IPS DF 19.7 (cell line): Measurements from ENCODE around the gene CSTF1.

Experiments
- DNase-seq: peaks from one replicate; pipeline ENCODE4 v3.0.0-alpha.2; 2013; ENCODE audit warnings: low read depth, low spot score

The CSTF1 gene

DNA sequence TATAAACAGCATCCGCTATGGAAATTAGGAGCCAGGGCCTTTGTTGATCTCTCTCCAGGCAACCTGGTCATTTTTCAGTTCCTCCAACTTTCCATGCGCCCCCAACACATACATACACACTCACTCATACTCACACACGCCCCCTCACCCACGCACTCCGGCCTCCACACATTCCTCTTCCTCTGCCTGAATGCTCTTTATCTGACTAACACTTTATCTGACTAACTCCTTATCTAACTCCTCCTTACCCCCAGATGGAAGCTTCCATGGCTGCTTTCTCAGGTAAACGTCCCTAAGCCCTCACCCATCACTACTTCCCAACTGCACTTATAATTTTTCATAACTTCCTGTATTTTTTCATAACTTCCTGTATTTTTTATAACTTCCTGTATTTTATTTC, 37.1 kb downstream of the CSTF1 start:
- no peak for DNase-seq

DNA sequence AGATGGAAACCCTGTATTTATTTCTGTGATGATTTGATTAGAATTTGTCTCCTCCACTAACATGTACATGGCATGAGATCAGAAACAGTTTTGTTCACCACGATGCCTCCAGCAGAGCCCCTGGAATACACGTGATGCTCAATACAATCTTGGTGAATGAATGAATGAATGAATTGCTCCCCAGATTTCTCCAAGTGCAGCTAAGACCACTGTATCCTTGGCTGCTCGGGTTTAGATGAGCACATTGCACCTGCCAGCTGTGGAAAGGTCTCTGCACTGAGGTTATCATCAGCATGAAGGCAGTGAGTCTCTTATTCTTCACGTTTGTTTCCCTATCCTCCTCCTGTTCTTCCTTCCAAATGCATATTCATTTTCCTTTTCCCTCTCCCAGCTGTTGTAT, 37.5 kb downstream of the CSTF1 start:
- DNase-seq: no peak

DNA sequence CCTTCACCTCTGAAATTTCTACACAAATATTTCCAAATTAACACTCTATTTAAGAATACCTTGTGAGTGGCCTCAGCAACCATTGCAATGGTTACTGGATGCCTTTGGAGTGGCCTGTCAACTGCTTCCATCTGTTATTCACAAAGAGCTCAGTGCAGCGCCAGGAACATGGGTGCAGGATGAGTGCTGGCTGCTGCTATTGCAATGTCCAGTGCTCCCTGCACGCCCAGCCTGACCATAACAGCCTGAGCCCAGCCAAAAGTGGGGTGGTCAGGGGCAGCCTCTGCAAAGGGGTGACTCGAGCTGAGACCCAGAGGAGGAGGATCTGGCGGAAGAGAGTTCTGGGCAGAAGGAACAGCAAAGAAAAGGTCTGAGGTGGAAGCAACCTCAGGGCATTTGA, 38.0 kb downstream of the CSTF1 start:
- no peak for DNase-seq

GRCh38 chr20:56430957-56431356, 38.5 kb downstream of the CSTF1 start:
- no peak for DNase-seq

DNA sequence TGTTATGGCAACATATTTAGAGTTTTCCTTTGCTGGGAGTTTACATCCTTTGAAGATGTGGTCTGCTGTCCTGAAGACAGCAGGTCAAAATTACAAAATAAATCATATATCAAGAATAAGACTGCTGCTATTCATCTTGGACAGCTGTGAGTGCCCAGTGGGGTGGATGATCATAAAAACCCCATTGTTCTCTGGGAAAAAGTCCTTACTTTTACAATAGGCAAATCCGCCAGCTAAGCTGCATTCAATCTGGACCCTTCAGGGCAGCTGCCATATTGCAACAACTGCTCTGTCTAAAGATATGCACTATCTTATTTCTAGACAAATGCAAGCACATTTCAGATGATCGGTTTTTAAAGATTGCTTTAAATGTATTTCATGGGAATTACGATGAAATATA, 39.0 kb downstream of the CSTF1 start:
- DNase-seq: no peak

DNA sequence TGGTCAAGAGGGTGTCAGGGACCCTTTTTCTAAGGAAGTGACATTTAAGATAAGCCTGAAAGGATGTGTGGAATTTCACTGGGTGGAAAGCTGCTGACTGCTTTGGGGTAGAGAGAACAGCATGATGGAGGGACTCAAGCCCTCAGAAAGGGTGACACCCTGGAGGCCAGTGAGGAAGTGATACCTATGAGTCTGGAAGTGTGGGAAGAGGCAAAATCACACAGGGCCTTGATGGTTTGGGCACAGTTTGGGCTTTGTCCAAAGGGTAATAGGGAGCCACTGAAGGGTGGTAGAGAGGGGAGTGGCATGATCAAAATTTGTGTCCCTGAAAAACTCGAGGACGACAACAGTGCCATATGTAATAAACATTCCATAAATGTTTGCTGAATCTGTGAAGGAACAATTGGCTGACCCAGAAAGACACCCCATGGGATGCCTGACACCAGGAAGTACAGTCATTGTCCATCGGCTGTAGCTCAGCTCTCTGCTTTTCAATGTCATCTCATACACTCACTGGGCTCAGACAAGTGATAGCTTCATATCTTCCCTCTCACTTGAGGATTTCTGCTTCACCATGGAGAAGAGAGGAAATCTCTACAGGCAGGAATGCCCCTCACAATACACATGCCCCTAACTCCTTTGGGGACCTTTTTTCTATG, 40.9 kb downstream of the CSTF1 start:
- no peak for DNase-seq

- DNase-seq: no peak
Observed at GRCh38 chr20:56433880-56434255, 41.4 kb downstream of the CSTF1 start.

GRCh38 chr20:56437196-56437960, 44.9 kb downstream of the CSTF1 start:
- no peak for DNase-seq

GRCh38 chr20:56438284-56438683, 45.8 kb downstream of the CSTF1 start:
- DNase-seq: no peak

GRCh38 chr20:56439771-56440291, 47.4 kb downstream of the CSTF1 start:
- DNase-seq: no peak

DNA sequence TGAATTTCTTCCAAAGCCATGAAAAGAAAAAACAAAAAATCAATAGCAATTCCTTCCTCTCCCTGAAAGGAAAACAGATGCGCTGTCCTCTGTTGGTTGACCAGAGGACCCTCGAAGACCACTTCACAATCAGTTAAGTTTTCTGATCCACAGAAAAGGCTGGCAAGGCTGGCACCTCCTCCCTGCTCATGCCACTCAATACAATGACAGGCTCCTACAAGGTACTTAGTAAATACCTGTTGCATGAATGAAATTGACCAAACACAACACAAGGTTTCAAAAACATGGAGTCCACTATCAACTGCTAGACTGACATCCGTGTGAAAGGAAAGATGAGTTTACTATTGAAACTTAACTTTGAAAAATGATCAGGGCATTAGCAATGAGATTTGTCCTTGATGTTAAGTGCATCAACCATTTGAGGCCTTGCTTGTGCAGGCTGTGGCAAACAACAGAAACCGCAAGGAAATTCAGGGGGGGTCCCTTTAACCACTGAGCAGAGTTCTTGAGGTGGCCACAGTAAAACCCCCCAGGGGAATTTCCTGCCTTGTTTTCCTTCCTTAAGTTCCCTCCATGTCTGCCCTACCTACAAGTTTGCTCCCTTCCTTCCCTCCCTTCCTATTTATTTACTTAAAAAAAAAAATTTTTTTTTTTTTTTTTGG, 48.0 kb downstream of the CSTF1 start:
- DNase-seq: no peak

DNA sequence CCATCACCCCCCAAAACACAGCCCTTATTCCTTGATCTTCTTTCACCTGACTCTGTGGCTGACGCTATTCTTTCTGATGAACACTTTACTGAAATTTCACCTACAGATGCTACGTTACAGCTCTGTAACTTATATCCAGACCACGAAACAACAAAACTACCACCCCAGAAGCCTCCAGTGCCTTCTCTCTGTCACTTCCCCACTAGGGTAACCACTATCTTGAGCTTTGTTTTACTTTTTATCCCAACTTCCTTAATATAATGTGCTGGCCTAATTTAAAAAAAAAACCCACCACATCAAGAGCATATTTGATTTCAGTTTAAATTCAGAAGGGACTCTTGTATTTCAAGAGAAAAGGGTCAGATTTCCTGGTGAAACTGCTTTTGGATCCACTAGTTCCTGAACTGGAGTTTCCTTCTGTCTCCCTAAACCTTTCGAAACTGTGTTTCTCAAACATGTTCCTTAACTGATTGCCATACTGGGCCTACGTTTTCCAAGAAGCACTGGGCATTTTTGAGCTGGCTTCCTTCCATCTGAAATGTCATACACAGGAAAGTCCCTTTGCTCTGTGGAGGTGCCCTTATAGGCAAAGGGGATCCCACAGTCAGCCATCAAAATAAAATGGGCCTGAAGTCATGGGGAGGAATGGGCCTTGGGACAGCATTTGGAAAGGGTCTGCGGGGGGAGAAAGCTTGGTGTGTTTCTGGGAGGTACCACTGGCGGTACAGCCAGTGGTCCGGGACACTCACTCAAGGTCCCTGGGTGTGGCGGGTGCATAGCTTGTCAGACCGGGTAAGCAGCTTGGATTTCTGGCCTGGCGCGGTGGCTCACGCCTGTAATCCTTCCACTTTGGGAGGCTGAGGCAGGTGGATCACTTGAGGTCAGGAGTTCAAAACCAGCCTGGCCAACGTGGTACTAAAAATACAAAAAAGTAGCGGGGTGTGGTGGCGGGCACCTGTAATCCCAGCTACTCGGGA, 50.2 kb downstream of the CSTF1 start:
- DNase-seq: no peak

GRCh38 chr20:56443654-56444540, 51.5 kb downstream of the CSTF1 start:
- no peak for DNase-seq

- no peak for DNase-seq
Observed at GRCh38 chr20:56445130-56445529, 52.7 kb downstream of the CSTF1 start.

DNA sequence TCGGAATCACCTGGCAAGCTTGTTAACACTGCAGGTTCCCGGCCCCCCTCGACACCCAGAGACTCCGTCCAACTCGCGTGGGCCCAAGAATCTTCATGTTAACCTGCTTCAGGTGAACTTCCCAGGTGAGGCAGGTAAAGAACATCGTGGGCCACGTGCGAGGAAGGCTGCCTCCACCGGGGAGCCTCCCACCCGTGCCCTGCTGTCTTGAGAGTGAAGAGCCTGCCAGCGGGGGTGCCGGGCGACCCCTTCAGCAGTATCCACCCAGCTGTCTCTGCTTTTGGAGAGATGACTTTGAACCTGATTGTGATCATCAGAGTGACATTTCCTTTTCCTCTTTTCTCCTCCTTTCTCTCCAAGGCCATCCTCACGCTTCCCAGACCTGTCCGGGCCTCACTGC, 53.1 kb downstream of the CSTF1 start:
- no peak for DNase-seq

DNA sequence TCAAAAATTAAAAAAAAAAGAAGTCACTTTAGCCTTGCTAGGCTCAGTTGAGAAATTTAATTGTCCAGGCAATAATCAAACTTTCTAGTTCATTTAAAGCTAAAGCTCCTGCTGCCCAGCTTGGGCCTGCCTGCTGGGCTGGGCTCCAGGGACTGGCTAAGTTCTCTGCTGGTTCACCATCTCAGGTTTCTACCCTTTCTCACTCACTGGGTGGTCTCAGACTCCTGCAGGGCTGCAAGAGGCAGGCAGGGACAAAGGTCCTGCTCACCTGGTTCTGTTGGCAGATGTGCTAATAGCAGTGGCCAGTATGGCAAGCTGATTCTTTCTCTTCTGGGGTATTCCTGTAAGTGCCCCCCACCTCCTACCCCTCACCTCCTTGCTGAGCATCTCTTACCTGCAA, 54.8 kb downstream of the CSTF1 start:
- no peak for DNase-seq

DNA sequence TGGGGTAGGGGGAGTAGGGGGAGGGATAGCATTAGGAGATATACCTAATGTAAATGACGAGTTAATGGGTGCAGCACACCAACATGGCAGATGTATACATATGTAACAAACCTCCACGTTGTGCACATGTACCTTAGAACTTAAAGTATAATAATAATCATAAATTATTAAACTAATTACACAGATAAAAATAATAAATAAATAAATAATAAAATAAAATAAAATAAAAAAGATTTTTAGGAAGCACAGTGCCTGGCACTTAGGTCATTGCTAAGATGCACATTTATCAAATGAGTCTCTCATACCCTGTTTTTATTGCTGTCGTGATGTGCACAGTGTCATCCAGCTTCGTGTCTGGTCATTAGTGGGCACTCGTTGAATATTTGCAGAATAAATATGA, 57.0 kb downstream of the CSTF1 start:
- DNase-seq: no peak

DNA sequence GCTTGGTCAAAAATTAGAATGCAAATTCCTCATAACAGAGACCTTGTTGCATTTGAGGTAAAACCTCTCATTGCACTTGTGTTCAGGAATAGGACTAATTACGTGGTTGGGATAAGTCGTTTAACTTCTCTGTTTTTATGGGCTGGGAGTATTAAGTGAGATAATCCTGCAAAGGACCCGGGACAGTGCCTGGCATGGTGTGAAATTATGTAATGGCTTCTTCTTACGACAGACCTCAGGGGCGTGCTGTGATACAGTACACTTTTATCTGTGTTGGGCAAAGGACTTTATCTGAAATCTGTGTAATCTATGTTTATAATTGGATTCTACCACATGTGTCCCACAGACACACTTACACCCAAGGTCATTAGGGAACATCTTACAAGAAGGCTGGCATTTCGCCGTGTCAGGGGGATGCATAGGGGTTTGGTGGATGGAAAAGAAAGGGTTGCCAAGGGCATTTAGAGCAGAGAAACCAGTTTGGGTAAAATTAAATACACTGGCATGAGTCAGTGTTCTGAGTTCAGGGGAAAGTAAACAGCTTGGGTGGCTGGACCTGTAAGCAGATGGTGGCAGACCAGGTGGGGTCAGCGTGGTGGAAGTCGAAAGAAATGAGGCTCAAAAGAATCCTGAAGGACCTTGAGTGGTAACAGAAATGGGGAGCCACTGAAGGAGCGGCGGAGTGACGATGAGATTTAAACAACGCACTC, 58.8 kb downstream of the CSTF1 start:
- no peak for DNase-seq

DNA sequence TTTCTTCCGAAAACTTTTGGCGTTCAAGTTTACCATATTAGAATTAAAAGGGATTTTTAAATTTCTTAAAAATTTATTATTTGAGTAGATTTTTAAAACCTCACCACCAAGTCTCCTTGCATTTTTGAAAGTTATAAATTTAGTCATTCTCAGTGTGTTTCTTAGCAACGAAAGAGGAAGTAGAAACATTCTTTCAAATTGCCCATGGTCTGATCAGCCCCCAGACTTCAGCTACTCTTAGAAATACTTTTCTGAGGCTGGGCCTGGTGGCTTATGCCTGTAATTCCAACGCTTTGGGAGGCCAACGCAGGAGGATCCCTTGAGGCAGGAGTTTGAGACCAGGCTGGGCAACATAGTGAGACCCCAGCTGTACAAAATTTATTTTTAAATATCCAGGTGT, 60.9 kb downstream of the CSTF1 start:
- DNase-seq: no peak

- no peak for DNase-seq
Observed at GRCh38 chr20:56454754-56455153, 62.3 kb downstream of the CSTF1 start.
